ENCODE data around the gene ELL2.
A peak's percentile ranks its signal among the peaks of the same experiment; 100 is the strongest.

GRCh38 chr5:95846554-95847260 lies 114.9 kb downstream of the ELL2 start:
- TF ChIP-seq EZH2 (IDR thresholded peaks at IDR 0.05; ENCODE audit: low read length): no peak
- TF ChIP-seq CTCF (optimal IDR thresholded peaks at IDR 0.05 in 1 of 3, IDR thresholded peaks at IDR 0.05 in 1 of 3, conservative IDR thresholded peaks at IDR 0.05 in 1 of 3; ENCODE audit: extremely low read depth in 1 of 3, insufficient read depth in 2 of 3, low read length in 3 of 3): peak; percentile 82 to 95 (median 94)
